Measurements from ENCODE around the gene WFDC5. TPM values are rescaled to one million over a fixed set of nuclear protein-coding genes. Genes with fewer than 3 reads are reported as not detected.

The WFDC5 gene
- total RNA-seq, 1 donor from 2014 or later, result not detected

GRCh38 chr20:45083127-45083526, 31.8 kb downstream of the WFDC5 start:
- no peak for TF ChIP-seq CTCF (IDR thresholded peaks at IDR 0.05; ENCODE audit: unreplicated experiment)
- Mint-ChIP-seq H3K27me3 (ENCODE audit: low read depth) (no peaks in the 10 kb centered on the region), H3K4me3 (no peak overlapping the region), H3K9me3 (peaks cover 35% of the 10 kb centered on the region), H3K27ac (no peak overlapping the region), H3K4me1 (peaks cover 6% of the 10 kb centered on the region), H3K36me3 (peaks cover 38% of the 10 kb centered on the region)
- no peak for DNase-seq (ENCODE audit: low spot score in 2 of 2, unreplicated experiment in 2 of 2)

GRCh38 chr20:45082468-45082867, 32.5 kb downstream of the WFDC5 start:
- peaks cover 38% of the 10 kb centered on the region for H3K36me3 Mint-ChIP-seq
- DNase-seq (ENCODE audit: low spot score in 2 of 2, unreplicated experiment in 2 of 2), result no peak
- no peak for TF ChIP-seq CTCF (IDR thresholded peaks at IDR 0.05; ENCODE audit: unreplicated experiment)
- no peak overlapping the region for H3K4me3 Mint-ChIP-seq
- H3K27me3 Mint-ChIP-seq (ENCODE audit: low read depth), result no peaks in the 10 kb centered on the region
- peaks cover 35% of the 10 kb centered on the region for H3K9me3 Mint-ChIP-seq
- no peak overlapping the region for H3K27ac Mint-ChIP-seq
- H3K4me1 Mint-ChIP-seq, result no peaks in the 10 kb centered on the region

DNA sequence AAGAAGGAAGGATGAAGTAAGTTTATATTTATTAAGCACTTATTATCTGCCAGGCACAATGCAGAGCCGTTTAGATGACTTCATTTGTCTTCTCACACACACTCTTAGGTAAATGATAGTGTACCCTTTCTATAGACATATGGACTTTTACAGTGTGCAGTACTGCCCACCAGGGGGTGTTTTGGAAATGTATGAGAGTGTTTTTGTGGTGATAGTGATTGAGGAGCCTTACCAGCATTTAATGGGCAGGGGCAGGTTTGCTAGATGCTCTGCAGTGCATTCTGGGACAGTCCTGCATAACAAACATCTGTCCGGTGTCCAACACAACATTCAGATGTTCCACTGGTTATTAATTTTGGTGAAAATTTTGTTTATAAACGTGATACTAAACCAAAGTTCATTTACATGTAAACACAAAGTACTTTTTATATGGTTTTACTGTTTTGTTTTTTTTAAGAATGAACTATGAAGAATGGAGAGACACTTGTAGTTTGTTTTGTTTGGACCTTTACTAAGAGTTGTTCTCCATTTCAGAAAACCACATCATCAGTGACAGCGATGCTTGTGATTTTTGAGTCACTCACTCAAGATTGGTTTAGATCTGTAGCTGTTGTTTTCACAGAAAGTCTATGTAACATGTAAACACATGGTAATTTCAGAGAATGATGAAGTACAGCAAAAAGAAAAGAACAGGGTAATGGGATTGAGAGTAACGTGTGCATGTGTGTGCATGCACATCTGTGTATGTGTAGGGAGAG, 33.9 kb downstream of the WFDC5 start:
- H3K27ac Mint-ChIP-seq, result no peak overlapping the region
- DNase-seq (ENCODE audit: low spot score in 2 of 2, unreplicated experiment in 2 of 2), result no peak
- no peaks in the 10 kb centered on the region for H3K4me1 Mint-ChIP-seq
- H3K9me3 Mint-ChIP-seq, result peaks cover 29% of the 10 kb centered on the region
- H3K27me3 Mint-ChIP-seq (ENCODE audit: low read depth), result no peaks in the 10 kb centered on the region
- no peak overlapping the region for H3K4me3 Mint-ChIP-seq
- TF ChIP-seq CTCF (IDR thresholded peaks at IDR 0.05; ENCODE audit: unreplicated experiment), result no peak
- peaks cover 42% of the 10 kb centered on the region for H3K36me3 Mint-ChIP-seq

DNA sequence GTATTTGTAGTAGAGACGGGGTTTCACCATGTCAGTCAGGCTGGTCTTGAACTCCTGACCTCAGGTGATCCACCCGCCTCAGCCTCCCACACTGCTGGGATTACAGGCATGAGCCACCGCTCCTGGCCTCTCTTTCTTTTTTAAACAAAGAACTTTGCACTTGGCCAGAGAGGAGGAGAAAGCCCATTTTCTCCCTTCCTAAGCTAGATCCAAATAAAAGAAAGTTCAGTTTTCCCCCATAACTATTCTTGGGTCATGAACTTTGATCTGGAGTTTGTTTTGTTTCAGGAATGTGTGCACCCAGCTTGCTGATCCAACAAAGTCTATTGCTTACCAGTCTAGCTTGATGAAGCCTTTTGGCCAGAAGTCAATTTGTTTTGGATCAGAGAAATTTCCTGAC, 37.4 kb downstream of the WFDC5 start:
- Mint-ChIP-seq H3K9me3 (peaks cover 8% of the 10 kb centered on the region), H3K4me3 (no peak overlapping the region), H3K4me1 (no peaks in the 10 kb centered on the region), H3K27ac (no peak overlapping the region), H3K36me3 (peaks cover 36% of the 10 kb centered on the region), H3K27me3 (ENCODE audit: low read depth) (no peaks in the 10 kb centered on the region)
- TF ChIP-seq CTCF (IDR thresholded peaks at IDR 0.05; ENCODE audit: unreplicated experiment), result no peak
- no peak for DNase-seq (ENCODE audit: low spot score in 2 of 2, unreplicated experiment in 2 of 2)

DNA sequence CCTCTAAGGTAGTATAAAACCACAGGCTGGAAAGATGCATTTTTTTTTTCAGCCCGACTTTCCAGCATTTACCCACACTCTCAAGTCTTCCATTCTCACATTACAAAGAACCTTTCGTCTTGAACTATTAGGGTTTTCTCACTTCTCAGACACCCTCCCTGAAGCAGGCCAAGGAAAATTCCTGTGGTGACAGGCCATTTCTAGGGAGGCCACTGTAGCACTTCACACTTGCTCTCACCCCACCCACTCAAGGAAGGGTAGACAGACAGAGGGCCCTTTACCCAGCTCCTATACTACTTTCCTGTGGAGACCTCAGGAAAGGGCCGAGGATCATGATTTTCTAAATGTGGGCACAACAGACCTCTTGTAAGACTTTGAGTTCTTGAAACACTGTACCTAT, 41.8 kb downstream of the WFDC5 start:
- no peaks in the 10 kb centered on the region for H3K27me3 Mint-ChIP-seq (ENCODE audit: low read depth)
- peaks cover 9% of the 10 kb centered on the region for H3K4me1 Mint-ChIP-seq
- peaks cover 24% of the 10 kb centered on the region for H3K36me3 Mint-ChIP-seq
- no peak for DNase-seq (ENCODE audit: low spot score in 2 of 2, unreplicated experiment in 2 of 2)
- H3K4me3 Mint-ChIP-seq, result no peak overlapping the region
- peaks cover 9% of the 10 kb centered on the region for H3K9me3 Mint-ChIP-seq
- no peak for TF ChIP-seq CTCF (IDR thresholded peaks at IDR 0.05; ENCODE audit: unreplicated experiment)
- H3K27ac Mint-ChIP-seq, result no peak overlapping the region

All from mesothelial cell of epicardium (in vitro differentiated cells).